Endometrium (tissue), 2 donors: Measurements from ENCODE around the gene PNPLA5.
"Not testable (repeated sequence)": the region's sequence is repeated elsewhere in the genome, so short reads cannot be mapped to it uniquely, and the experiment has no call there.

Source experiments
- FAIRE-seq: peaks from 2 replicates; lab custom pipeline; 2012; peaks lifted over from hg19 to GRCh38; lab: Jason Lieb, UNC
- donor health status: control.
- donor health status: control.

Gene PNPLA5

GRCh38 chr22:43891360-43892182 is at the start of gene PNPLA5:
Gene PNPLA5 (minus strand): TSS chr22:43892013. CDS start chr22:43891880, 133 bp downstream.
- FAIRE-seq, result no peak

GRCh38 chr22:43941449-43941848 is 49.6 kb upstream of the PNPLA5 start:
- FAIRE-seq, result no peak

- no peak for FAIRE-seq
Observed at GRCh38 chr22:43931771-43932170, 40.0 kb upstream of the PNPLA5 start.

GRCh38 chr22:43928908-43929307 is 37.1 kb upstream of the PNPLA5 start:
- no peak for FAIRE-seq

GRCh38 chr22:43928468-43928867 is 36.7 kb upstream of the PNPLA5 start:
- FAIRE-seq, result no peak

GRCh38 chr22:43926349-43926710 is 34.5 kb upstream of the PNPLA5 start:
- FAIRE-seq, result no peak

- no peak for FAIRE-seq
Observed at GRCh38 chr22:43925433-43926348, 33.9 kb upstream of the PNPLA5 start.

- no peak for FAIRE-seq
Observed at GRCh38 chr22:43924877-43925276, 33.1 kb upstream of the PNPLA5 start.

GRCh38 chr22:43923631-43924464 is 32.0 kb upstream of the PNPLA5 start, which contains the start of gene PNPLA3:
Gene PNPLA3 (plus strand): TSS chr22:43923805. CDS start chr22:43923912, 107 bp downstream.
- FAIRE-seq, result no peak

- FAIRE-seq, result no peak
Observed at GRCh38 chr22:43923191-43923590, 31.4 kb upstream of the PNPLA5 start.

- FAIRE-seq, result no peak
Observed at GRCh38 chr22:43922123-43922522, 30.3 kb upstream of the PNPLA5 start.

GRCh38 chr22:43921370-43921769 is 29.6 kb upstream of the PNPLA5 start:
- FAIRE-seq, result no peak

- no peak for FAIRE-seq
Observed at GRCh38 chr22:43919106-43919973, 27.5 kb upstream of the PNPLA5 start.

- FAIRE-seq, result no peak
Observed at GRCh38 chr22:43917521-43917920, 25.7 kb upstream of the PNPLA5 start.

GRCh38 chr22:43911351-43911750 is 19.5 kb upstream of the PNPLA5 start:
- FAIRE-seq, result no peak

GRCh38 chr22:43910178-43910695 is 18.4 kb upstream of the PNPLA5 start:
- FAIRE-seq, result no peak

- FAIRE-seq, result no peak
Observed at GRCh38 chr22:43909708-43910107, 17.9 kb upstream of the PNPLA5 start.

- FAIRE-seq, result no peak
Observed at GRCh38 chr22:43905681-43906080, 13.9 kb upstream of the PNPLA5 start.

GRCh38 chr22:43904412-43904811 is 12.6 kb upstream of the PNPLA5 start:
- not testable (repeated sequence) for FAIRE-seq

GRCh38 chr22:43903033-43903432 is 11.2 kb upstream of the PNPLA5 start:
- not testable (repeated sequence) for FAIRE-seq
